Urothelium cell line (cell line): ENCODE data around the gene CLEC20A.

Source experiments
- DNase-seq: peaks from one replicate; pipeline ENCODE4 v3.0.0; 2011; ENCODE audit warnings: low spot score, mixed read lengths
- FAIRE-seq: peaks from 2 replicates; lab custom pipeline; 2011; peaks lifted over from hg19 to GRCh38; lab: Jason Lieb, UNC

The CLEC20A gene

DNA sequence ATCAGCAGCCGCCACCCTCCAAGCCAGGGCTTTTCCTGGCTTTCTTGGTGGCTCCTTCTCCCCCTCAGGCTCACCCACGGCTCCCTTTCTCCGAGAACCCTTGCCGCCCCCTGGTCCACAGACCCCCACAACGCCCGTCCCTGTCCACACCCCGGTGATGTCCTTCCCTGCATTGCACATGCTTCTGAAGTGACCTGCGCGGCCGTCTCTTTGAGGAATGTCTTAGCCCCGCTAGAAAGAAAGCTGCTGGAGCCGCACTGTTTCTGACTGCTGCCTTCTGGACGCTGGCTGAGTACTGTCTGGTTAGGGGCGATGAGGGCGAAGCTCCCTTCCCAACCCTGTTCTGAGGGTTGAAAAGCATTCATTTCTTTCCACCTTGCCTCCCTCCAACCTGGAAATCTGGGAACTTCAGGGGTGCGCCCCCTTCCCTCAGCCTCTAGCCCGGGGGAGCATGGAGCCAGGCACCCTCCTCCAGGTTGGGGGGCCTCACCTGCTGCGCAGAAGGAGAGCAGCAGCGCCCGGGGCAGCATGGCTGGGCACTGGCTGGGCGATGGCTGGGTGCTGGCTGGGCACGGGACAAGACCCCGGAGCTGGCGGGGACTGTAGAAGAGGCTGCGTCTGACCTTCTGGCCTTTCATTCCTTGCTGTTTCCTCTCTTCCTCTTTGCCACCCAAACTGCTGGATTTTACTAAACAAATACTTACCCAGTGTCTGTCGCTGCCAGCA lies at the start of gene CLEC20A:
TSS of gene CLEC20A (minus strand) at position 555 of the 726 bp plus-strand sequence. CDS start at position 530, 25 bp downstream.
- DNase-seq = no peak
- FAIRE-seq = no peak

DNA sequence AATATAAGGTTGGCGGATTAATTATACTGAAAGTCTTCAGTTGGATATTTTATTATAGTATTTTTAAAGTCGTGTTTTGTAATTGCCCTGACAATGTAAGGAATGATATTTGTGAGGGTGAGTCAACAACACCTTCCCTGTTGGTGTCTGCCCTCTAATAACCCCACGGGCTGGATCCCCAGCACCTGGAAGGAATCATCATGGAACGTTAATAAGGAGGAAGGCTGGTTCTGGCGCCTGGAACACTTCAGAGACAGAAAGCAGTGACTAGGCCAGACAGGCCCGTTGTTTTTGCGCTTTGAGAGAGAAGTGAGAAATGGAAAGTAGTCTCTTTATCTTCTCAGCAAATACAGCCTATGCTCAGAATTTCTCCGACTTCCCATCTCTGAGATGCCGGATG lies 47.8 kb upstream of the CLEC20A start:
- no peak for FAIRE-seq

DNA sequence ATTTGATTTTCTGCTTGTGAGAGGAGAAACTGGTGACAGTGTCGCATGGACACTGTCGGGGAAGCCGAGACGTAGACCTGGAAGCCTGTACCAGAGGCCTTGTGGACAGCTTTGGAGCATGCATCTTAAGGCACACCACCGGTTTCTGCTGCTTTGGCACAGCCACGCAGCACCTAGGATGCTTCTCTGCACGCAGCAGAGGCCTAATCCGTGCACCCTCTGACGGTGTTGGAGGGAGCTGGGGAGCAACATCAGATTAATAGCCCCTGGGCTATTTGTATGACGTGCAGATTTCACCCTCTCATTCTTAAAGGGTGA lies 46.5 kb upstream of the CLEC20A start:
- FAIRE-seq (no peak), DNase-seq (peak; percentile 58)

More for the DNA sequence above, 47.8 kb upstream of the CLEC20A start:
- no peak for DNase-seq

DNA sequence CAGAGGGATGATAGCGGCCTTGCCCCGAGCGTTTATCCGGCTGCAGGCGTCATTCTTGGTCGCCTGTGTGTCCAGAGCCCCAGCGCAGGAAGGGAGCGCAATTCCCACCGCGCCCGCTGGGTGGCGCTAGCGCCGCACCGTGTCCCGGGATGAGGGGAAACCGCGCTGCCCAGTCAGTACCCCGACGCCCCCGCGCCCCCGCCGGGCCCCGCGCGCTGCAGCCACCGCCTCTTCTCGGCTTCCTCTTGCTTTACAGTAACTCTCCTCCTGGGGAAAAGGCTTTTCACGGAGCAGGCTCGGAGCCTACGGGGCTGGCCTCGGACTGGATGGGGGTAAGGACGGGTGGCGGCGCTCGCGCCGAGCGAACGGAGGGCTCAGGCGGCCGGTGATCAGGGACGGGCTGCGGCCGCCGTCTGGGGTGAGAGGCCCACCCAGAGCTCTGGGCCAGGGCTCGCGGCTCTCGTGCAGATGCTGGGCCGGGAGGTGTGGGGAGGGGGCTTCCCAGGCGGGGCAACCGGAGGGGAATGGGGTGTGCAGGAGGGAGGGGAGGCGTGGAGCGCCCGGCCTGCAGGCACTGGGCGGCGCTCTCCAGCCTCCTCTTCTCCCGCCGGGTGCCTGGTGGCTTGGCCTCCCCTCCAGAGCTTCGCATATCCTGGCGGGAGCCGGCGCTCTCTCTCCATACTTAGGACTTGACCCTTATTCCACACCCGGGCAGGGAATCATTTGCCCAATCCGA lies 46.0 kb upstream of the CLEC20A start:
- peak; percentile 87 for DNase-seq
- FAIRE-seq = peak; percentile 27

DNA sequence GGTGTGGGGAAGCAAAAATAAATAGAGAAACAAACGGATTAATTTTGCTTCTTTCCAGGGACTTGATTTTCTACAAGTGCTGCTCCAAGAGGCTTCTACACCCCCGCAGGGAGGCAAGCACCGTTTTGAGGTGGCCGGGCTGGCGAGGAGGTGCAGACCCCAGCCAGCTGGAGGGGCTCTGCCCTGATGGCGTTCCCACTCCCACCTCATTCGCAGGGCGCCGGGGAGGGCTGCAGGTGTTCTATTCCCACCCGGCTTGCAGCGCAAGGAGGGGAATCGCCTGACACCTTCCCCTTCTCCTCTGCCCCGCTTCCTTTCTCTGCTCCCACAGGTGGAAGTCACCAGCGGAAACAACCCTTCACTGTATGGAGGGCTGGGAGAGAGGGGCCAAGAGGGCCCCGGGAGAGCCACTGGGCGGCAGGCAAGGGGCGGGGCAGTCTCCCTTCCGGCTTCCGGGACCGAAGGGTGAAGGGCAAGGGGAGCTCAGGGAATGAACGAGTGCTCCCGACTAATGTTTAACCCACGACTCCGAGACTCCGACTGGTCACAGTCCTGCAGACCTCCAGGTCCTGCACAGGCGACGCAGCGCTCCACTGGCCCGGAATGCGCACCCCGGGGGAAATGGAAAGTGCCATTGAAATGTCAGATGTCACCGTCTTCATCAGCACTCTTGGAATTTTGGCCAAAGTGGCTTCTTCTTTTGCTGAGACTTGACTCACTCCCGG lies 45.2 kb upstream of the CLEC20A start:
- DNase-seq (peak; percentile 47), FAIRE-seq (no peak)

DNA sequence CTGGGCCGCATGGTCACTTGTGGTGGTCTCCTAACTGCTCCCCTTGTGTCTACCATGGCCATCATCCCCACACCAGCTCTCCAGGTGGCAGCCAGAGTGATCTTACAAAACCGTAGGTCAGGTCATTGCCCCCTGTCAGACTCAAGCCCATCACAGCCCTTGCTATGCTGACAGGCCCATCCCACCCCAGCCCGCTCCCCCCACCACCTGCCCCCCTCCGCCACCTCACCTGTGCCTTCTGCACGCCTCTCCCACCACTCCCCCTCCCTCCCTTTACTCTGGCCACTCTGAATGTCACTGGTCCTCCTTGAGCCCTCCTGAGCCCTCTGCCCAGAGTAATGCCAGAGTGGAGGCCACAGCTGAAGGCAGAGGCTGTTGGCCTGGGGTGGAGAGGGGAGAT lies 44.6 kb upstream of the CLEC20A start:
- DNase-seq (no peak), FAIRE-seq (peak; percentile 23)

DNA sequence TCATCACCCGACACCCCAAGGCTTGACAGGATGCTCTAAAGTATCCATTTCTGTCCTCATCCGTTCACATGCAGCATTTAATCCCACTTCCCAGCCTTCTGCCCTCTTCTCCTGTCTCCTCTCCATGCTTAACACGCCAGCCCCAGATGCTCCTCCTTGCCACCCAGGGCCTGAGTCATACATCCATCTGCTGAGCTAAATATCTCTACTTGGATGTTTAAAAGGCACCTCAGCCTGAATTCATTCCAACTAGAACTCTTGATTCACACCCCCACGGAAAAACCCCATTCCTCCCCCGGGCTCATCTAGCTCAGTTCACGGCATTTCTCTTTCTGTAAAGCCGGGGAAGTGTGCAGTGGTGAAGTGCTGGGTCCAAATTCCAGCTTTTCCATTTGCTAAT lies 43.9 kb upstream of the CLEC20A start:
- FAIRE-seq (no peak), DNase-seq (peak; percentile 55)

DNA sequence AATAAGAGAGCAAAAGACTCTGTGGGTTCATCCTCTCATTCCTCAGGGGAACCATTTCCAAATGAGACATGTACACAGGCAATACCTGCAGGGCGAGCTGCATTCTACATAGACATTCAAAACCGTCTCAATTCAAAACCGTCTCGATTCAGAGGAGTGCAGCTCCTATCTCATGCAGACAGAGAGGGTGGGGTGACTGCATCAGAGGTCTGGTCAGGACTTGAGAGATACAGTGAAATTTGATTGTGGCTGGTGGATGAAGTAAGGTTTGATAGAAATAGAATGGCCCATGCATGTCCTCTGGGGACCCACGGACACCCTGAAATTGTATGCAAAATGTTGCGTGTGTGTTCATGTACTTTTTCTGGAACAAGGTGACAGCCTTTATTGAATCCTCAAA lies 43.4 kb upstream of the CLEC20A start:
- no peak for FAIRE-seq
- no peak for DNase-seq

DNA sequence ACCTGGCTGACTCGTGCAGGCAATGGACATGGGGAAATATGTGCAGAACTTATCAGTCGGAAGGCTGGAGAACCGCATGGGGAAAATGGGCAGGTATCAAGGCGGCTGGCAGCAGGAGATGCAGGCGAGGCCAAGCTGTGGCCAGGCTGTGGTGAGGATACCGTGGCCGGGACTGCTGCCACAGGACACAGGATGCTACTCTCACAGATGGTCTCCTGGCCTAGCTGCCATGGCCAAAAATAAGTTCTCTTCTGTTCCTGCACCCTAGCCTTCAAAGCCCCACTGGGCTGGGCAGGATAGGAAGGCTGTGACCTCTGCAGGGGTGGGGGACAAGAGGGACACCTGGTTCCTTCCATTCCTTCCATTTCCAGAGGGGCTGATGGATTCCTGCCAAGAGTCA lies 42.5 kb upstream of the CLEC20A start:
- DNase-seq = no peak
- no peak for FAIRE-seq

DNA sequence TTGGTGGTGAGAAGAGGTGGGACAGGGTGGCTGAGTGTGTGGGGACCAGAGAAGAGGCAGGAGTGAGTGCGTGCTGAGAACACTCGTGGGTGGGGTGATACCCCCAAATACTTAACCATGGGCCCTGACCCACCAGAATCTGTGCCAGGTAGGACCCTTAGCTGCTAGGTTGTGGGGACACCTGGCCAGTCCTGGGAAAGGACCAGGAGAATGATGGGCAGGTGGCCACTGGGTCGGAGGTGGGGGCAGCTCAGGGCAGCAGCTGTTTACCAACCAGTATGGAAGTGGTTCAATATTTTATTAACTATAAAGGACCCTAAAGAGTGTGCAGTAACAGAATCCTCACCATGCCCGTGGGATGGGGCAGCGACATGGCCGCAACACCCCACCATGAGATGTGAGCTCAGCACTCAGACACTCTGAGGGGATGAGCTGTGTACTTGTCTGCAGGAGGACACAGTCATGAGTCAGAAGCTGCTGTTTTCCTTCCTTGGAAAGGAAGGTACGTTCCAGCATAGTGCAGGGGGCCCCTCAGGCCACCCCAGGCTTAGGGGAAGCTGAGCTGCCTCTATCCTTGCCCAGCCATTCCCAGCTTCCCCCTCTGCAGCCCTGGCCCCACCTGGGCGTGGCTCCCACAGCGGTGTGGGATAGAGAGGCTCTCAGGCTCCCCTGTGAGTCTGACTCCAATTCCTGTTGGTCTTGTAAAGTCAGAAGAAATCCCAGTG lies 41.6 kb upstream of the CLEC20A start:
- FAIRE-seq = no peak
- DNase-seq = peak; percentile 43

DNA sequence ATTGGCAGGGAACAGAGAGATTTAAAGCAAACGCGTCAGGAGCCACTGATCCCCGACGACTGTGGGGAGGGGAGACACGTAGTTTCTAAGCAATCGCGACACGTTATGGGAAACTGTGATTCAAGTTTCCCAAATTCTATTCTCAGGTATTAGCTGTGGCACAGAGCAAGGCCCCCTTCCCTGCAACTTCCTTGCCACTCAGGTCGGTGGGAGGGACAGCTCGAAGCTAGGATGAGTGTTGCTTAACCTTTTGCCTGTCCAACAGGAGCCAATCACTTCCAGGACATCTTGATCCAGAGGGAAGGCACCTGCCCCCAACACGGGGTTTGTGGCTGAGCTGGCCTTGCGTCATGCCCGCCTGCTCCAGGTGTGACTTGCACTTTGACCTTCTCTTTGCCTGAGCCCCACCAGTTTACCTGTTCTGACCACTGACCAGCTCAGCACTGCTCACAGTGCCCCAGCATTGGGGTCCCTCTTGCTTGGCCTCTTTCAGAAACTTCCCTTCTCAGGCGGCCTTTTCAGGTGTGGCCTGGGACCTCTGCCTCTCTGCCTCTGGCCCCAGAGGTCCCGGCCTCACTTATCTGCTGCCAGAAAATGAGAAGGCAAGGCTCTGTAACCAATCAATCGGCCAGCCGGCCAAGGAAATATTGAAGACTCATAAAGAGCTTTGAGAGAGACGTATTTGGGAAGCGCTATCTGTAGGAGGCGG lies 40.8 kb upstream of the CLEC20A start:
- DNase-seq = no peak
- FAIRE-seq = no peak

DNA sequence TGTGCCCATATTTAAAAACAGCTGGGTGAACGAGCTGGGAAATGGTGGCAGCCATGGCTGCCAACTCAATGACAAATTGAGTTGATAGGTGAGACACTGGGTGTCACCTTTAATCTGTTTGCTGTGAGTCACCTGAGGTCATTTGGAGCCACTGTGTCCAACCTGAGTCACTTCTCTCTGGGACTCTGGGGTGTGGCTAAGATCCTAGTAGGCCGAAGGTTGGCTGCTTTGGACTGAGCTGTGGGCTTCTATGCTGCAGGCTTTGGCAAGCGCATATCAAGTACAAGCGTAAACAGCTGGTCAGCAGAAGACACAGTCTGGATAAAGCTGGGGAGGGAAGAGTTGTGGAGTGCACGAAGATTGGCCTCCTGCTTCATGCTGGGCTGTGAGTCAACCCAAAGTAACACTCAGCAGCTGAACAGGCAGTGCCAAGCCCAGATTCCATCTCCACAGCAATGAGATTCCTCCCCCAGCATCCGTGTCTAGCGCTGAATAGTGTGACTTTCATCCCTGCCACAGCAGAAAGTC lies 40.1 kb upstream of the CLEC20A start:
- DNase-seq = peak; percentile 84
- FAIRE-seq = peak; percentile 80

DNA sequence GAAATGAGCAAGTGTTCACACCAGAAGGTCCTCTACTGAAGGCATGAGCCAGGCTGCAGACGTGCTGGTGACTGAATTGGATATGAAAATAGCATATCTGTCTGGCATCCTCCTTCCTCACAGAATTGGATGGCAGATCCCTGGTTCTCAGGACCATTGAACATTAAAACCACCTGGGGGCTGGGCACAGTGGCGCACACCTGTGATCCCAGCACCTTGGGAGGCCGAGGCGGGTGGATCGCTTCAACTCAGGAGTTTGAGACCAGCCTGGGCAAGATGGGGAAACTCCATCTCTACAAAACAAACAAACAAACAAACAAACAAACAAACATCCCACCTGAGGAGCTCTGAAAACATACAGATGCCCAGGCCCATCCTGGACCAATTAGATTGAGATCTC lies 39.6 kb upstream of the CLEC20A start:
- no peak for DNase-seq
- FAIRE-seq = no peak

DNA sequence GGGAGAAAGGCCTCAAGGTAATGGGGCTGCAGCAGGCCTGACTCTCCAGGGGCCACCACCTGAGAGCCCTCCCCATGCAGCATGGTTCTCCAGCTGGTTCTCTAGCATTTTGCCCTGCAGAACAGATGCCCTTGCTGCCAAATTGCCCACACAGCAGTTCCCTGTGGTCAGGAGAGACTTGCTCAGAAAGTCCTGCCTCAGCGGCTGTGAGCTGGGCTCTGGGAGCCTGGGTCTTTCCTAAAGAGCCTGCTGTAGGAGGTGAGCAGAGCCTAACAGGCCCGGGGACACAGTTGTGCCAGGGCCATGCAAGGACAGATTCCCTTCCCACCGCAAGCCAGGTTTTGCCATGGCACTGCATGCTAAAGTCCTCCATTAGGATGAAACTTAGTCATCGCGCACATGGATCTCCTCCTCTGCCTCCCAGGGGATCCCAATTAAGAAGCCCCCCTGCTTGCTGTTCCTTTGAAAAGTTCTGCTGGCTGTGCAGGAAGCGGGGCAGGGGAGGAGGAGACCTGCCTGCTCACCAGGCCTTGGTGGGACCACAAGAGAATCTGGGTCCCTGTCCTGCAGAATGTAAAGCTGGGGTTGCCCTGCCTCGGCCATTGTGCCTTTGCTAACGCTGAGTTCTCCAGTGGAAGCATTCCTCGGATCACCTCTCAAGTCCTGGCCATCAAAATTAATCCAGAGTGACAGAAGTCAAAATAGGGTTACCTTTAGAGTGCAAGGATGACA lies 37.5 kb upstream of the CLEC20A start:
- DNase-seq (no peak), FAIRE-seq (peak; percentile 23)

DNA sequence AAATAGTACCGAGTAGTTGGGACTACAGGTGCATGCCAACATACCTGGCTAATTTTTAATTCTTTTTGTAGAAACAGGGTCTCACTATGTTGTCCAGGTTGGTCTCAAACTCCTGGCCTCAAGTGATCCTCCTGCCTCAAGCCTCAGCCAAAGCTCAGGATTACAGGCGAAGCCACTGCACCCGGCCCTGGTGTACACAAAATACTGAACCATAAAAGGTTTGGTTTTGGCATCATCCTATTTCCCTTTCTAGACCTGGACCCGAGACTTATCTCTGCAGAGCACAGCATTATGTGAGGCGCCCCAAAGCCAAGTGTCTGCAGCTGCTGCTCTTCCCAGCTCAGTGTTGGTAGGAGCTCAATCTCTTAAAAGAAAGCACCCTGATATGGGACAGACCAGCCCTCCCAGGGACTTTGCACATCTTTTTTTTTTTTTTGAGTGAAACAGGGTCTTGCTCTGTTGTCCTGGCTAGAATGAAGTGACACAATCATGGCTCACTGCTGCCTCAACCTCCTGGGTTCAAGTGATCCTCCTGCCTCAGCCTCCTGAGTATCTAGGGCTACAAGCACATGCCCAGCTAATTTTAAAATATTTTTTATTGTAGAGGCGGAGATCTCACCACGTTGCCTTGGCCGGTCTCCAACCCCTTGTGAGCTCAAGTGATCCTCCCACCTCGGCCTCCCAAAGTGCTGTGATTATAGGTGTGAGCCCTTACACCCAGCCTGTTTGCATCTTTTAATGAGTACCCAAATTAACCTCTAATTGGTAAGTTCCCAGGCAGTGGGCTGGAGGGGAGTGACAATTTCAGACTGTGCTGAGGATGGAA lies 36.6 kb upstream of the CLEC20A start:
- FAIRE-seq = no peak

DNA sequence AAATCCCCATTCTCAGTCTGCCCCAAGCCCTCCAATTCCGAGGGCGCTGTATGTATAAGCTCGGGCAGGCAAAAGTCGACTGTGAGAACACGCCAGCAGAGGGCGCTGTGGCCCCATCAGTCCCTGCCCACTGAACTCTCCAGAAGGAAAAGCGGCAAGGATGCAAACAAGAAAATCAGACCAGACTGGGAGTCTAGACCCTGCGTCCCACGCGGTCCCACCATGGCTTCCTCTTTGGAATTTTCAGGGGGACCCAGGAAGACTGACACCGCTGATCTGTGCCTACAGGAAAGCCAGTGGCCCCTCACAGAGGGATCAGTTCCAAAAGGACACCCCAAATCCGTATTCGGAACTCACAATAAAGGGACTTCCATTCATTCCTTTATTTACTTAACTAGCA lies 35.6 kb upstream of the CLEC20A start:
- DNase-seq (peak; percentile 83), FAIRE-seq (peak; percentile 17)

More for the DNA sequence above, 36.6 kb upstream of the CLEC20A start:
- DNase-seq = no peak

DNA sequence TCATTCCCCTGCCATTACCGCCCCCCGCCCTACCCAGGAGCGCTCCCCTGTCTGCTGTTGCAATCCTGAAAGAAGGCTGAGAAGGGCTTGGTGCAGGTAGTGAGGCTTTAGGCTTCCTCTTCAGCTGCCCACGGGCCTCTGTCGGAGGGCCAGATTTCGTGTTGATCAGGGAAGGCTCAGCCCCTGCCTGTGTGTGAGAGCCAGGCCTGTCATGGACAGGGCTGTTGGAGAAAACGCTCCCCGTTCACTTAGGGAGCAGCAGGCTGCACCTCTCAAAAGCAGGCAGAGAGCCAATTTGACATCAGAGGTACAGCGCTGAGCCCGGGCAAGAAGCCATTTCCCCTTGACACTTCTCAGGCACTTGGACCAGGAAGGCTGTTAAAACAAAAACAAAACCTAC lies 35.1 kb upstream of the CLEC20A start:
- FAIRE-seq (no peak), DNase-seq (no peak)

DNA sequence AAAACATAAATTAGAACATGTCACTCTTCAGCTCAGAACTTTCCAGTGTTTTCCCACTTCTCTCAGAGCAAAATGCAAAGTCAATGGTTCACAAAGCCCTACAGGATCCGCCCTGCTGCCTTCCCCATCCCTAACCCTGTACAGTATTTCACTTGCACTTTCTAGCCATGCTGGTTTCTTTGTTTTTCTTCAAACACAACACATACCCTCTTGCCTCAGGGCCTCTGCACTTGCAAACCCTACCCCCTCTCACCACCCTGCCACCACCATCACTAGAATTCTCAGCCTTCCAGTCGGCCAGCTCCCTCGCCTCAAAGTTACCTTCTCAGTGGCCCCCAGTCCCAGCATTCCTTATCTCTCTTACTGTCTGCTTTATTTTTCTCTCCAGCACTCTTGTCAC lies 33.7 kb upstream of the CLEC20A start:
- DNase-seq (no peak), FAIRE-seq (no peak)

DNA sequence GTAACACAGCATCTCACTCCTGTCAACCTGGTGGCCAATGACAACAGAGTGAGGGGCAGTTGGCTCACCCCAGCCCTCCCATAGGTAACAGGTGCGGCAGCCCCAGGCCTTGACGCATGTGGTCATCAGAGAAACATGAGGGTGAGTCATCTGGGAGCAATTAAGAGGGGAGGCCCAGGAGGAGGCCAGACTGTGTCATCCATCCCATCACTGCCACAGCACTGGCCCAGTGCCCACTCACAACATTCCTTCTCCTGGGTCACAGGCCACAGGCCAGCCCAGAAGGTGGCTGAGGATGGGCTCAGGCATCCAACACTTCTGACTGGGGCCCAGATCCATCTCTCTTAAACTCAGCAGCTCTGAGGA lies 33.3 kb upstream of the CLEC20A start:
- FAIRE-seq = peak; percentile 99
- DNase-seq = peak; percentile 93
